Measurements from ENCODE around the gene ZBTB42. TPM values are rescaled to one million over a fixed set of nuclear protein-coding genes. Genes with fewer than 3 reads are reported as not detected.

ZBTB42 gene
- total and polyA plus RNA-seq, 2 of the 13 experiments (the other 11 are each of a cell fraction or from before 2014, with no cell fraction given): 2.8 to 4.2 TPM

GRCh38 chr14:104800015-104800770 lies 708 bp upstream of the ZBTB42 start (continued):
- no peak for TF ChIP-seq NONO (IDR thresholded peaks at IDR 0.05)
- peak; percentile 58; the same call in 1 of the 2 replicates for TF ChIP-seq NONO (CRISPR knock-in tag; conservative IDR thresholded peaks at IDR 0.05)
- TF ChIP-seq ZNF558 (CRISPR knock-in tag; IDR thresholded peaks at IDR 0.05; ENCODE audit: borderline replicate concordance): no peak
- no peak for TF ChIP-seq MXD4 (CRISPR knock-in tag; IDR thresholded peaks at IDR 0.05)
- no peak for TF ChIP-seq ZFX (CRISPR knock-in tag; IDR thresholded peaks at IDR 0.05; ENCODE audit: low read depth)
- TF ChIP-seq IRF2 (CRISPR knock-in tag; IDR thresholded peaks at IDR 0.05): 0 out of 2 replicates have a peak, but pooled peaks have one; percentile 35
- TF ChIP-seq ZNF205 (CRISPR knock-in tag; IDR thresholded peaks at IDR 0.05): no peak
- TF ChIP-seq GLI4 (CRISPR knock-in tag; IDR thresholded peaks at IDR 0.05; ENCODE audit: borderline replicate concordance): 0 out of 2 replicates have a peak, but pooled peaks have one; percentile 6
- no peak for TF ChIP-seq HOXA9 (CRISPR knock-in tag; IDR thresholded peaks at IDR 0.05; ENCODE audit: borderline replicate concordance)
- TF ChIP-seq ZNF616 (CRISPR knock-in tag; IDR thresholded peaks at IDR 0.05; ENCODE audit: low read depth): peak; percentile 34; the same call in 1 of the 2 replicates
- TF ChIP-seq ZIK1 (CRISPR knock-in tag; IDR thresholded peaks at IDR 0.05; ENCODE audit: borderline replicate concordance, low read depth): 0 out of 2 replicates have a peak, but pooled peaks have one; percentile 39
- TF ChIP-seq, protein P1, sequence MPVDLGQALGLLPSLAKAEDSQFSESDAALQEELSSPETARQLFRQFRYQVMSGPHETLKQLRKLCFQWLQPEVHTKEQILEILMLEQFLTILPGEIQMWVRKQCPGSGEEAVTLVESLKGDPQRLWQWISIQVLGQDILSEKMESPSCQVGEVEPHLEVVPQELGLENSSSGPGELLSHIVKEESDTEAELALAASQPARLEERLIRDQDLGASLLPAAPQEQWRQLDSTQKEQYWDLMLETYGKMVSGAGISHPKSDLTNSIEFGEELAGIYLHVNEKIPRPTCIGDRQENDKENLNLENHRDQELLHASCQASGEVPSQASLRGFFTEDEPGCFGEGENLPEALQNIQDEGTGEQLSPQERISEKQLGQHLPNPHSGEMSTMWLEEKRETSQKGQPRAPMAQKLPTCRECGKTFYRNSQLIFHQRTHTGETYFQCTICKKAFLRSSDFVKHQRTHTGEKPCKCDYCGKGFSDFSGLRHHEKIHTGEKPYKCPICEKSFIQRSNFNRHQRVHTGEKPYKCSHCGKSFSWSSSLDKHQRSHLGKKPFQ (CRISPR knock-in tag; IDR thresholded peaks at IDR 0.05; ENCODE audit: insufficient replicate concordance): no peak
- 0 out of 2 replicates have a peak, but pooled peaks have one; percentile 27 for TF ChIP-seq SP4 (CRISPR knock-in tag; IDR thresholded peaks at IDR 0.05)
- 0 out of 2 replicates have a peak, but pooled peaks have one; percentile 65 for TF ChIP-seq MYNN (CRISPR knock-in tag; IDR thresholded peaks at IDR 0.05; ENCODE audit: low read depth)
- TF ChIP-seq ZNF639 (CRISPR knock-in tag; conservative IDR thresholded peaks at IDR 0.05): peak; percentile 96
- no peak for TF ChIP-seq JARID2 (CRISPR knock-in tag; IDR thresholded peaks at IDR 0.05; ENCODE audit: insufficient replicate concordance)
- TF ChIP-seq GABPA (IDR thresholded peaks at IDR 0.05; ENCODE audit: low read depth, low read length): no peak
- TF ChIP-seq GABPA (CRISPR knock-in tag; IDR thresholded peaks at IDR 0.05; ENCODE audit: low read depth): peak; percentile 33
- TF ChIP-seq MLX (CRISPR knock-in tag; IDR thresholded peaks at IDR 0.05): 0 out of 2 replicates have a peak, but pooled peaks have one; percentile 38
- TF ChIP-seq, protein P2, sequence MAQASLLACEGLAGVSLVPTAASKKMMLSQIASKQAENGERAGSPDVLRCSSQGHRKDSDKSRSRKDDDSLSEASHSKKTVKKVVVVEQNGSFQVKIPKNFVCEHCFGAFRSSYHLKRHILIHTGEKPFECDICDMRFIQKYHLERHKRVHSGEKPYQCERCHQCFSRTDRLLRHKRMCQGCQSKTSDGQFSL (CRISPR knock-in tag; IDR thresholded peaks at IDR 0.05): peak; percentile 87
- TF ChIP-seq GATAD1 (CRISPR knock-in tag; IDR thresholded peaks at IDR 0.05): peak; percentile 50; the same call in 1 of the 2 replicates
- no peak for TF ChIP-seq SKI (IDR thresholded peaks at IDR 0.05; ENCODE audit: partially characterized antibody)
- TF ChIP-seq HOMEZ (CRISPR knock-in tag; IDR thresholded peaks at IDR 0.05; ENCODE audit: low read depth): no peak

All from HepG2 (cell line).